Epithelial cell of esophagus (primary cell): ENCODE results near the gene NMUR1.
"Not testable (repeated sequence)": the region's sequence is repeated elsewhere in the genome, so short reads cannot be mapped to it uniquely, and the experiment has no call there.

Experiments
- DNase-seq: peaks from one replicate; pipeline ENCODE4 v3.0.0; 2010; ENCODE audit warnings: low read depth
- H3K4me3 ChIP-seq: 2 replicates; pipeline ENCODE4 v1.5.1; 2011; ENCODE audit warnings: mild to moderate bottlenecking, low read length, control low read depth
- TF ChIP-seq, protein P1 (sequence below): IDR thresholded peaks from 2 replicates; pipeline ENCODE4 v1.5.1; 2011; ENCODE audit warnings: low read depth, mild to moderate bottlenecking, low read length, control low read depth, inconsistent platforms; ENCODE audit not compliant: insufficient read depth; ENCODE audit errors: missing control alignments

Gene NMUR1, protein sequence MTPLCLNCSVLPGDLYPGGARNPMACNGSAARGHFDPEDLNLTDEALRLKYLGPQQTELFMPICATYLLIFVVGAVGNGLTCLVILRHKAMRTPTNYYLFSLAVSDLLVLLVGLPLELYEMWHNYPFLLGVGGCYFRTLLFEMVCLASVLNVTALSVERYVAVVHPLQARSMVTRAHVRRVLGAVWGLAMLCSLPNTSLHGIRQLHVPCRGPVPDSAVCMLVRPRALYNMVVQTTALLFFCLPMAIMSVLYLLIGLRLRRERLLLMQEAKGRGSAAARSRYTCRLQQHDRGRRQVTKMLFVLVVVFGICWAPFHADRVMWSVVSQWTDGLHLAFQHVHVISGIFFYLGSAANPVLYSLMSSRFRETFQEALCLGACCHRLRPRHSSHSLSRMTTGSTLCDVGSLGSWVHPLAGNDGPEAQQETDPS

DNA sequence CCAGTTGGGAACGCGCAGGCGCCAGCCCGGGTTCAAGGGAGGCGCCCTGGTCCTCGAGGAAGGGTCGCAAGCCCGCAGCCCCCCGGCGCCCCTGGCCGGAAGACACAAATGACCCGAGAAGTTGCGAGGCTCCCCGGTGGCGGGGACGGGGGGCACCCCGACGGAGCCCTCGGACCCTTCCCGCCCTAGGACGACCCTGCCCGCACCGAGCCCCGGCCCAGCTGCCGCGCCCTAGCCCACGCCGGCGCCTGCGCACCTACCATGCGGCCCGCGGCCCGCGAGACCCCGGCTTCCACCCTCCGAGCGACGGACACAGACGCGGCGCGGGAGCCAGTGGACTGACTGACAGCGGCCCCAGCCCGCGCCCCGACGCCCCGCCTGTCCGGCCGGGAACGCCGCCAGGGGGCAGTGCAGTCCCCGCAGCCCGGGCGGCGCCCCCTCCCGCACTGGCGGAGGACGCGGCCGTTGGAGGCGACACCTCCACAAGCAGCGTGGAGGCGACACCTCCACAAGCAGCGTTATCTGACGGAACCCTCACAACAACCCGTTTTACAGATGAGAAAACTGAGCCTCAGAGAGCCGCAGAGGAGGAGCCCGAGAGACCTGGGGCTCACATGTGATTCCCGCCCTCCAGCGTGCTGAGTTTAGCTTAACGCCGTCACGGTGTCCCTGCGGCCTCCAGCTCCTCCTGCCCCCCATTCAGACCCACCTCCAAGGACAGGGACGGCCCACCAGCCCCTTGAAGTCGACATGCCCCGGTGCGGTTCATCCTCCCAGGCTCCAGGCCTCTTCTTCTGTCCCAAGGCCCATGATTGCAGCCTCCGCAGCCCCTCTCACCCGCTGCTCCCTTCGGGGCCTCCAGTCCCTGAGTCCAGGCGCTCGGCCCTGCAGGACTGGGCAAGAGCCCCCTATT is at the start of gene NMUR1:
TSS of gene NMUR1 (minus strand) at position 347 of the 913 bp plus-strand sequence. CDS start at position 263, 84 bp downstream.
- no peak within 1 kb of the TSS for H3K4me3 ChIP-seq
- peak; percentile 25 for DNase-seq
- TF ChIP-seq, protein P1, sequence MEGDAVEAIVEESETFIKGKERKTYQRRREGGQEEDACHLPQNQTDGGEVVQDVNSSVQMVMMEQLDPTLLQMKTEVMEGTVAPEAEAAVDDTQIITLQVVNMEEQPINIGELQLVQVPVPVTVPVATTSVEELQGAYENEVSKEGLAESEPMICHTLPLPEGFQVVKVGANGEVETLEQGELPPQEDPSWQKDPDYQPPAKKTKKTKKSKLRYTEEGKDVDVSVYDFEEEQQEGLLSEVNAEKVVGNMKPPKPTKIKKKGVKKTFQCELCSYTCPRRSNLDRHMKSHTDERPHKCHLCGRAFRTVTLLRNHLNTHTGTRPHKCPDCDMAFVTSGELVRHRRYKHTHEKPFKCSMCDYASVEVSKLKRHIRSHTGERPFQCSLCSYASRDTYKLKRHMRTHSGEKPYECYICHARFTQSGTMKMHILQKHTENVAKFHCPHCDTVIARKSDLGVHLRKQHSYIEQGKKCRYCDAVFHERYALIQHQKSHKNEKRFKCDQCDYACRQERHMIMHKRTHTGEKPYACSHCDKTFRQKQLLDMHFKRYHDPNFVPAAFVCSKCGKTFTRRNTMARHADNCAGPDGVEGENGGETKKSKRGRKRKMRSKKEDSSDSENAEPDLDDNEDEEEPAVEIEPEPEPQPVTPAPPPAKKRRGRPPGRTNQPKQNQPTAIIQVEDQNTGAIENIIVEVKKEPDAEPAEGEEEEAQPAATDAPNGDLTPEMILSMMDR, result peak; percentile 26

DNA sequence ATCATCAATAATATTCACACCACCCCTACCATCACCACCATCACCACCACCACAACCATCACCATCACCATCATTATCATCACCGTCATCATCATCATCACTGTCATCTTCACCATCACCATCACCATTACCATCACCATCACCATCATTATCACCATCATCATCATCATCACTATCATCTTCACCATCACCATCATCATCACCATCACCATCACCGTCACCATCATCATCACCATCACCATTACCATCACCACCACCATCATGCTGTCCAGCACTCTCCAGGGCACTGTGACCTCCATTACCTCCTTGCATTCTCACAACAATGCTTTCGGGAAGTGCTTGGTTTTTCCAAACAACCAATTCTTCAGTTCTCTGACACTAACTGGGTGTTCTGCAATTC is 49.3 kb upstream of the NMUR1 start:
- DNase-seq, result no peak
- TF ChIP-seq, protein P1, result no peak

DNA sequence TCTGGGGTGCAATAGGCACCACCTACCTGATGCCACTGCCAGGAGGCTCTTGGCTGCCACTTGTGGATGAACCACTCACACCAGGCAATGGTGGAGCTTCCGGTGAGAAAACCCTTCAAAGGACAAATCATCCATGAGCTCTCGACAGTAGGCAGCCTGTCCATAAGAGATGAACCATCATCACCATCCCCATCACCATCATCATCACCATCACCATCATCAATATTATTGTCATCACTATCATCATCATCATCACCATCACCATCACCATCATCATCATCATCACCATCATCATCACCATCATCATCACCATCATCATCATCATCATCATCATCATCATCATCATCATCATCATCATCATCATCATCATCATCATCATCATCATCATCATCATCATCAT is 48.4 kb upstream of the NMUR1 start:
- not testable (repeated sequence) for H3K4me3 ChIP-seq, DNase-seq

More for the DNA sequence above, 49.3 kb upstream of the NMUR1 start:
- H3K4me3 ChIP-seq, result no peak overlapping the region

DNA sequence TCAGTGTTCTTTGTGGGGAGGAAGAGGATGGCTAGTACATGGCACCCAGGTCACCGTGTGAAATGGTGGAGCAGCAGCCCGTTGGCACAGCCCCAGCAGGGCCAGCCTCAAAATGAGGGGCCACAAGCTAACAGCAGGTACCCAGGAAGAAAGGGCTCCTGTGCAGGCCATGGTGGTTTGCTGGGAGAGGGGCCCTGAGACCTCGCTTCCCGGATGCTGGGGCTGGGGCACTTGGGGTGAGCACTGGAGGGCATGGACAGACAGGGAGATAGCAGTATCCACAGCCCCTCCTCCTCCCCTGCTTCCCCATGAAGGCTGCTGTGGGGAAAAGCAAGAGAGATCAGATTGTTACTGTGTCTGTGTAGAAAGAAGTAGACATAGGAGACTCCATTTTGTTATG is 46.2 kb upstream of the NMUR1 start:
- TF ChIP-seq, protein P1, result no peak
- no peak overlapping the region for H3K4me3 ChIP-seq
- DNase-seq, result no peak

DNA sequence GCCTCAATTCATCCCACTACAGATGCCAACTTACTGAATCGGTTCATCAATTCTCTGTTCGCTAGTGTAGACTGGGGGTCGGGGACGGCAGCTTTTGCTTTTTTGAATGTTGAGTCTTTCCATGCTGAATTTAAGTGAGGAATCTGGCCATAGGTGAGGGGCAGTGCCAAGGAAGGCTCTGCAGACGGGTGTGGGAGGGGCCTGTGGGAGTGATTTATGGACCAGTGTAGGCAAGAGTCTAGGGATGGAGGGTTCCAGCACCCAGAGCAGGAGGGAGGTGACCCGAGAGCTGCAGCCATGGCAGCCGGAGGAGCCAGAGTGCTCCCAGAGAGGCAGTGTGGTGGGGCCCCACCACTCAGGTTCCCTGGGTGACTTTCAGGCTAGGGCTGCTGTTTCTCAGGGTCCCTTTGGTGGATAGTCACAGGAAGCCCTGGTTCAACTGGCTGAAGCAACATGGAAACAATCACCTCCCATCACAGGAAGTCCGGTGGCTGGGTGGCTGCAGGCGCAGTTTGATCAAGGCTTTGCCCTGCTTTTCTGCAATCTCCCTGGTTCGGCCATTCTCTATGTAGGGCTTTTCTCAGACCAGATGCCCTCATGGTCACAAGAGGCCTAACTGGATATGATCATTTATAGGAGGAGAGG is 45.5 kb upstream of the NMUR1 start:
- H3K4me3 ChIP-seq, result no peak overlapping the region
- TF ChIP-seq, protein P1, result no peak
- DNase-seq, result no peak

DNA sequence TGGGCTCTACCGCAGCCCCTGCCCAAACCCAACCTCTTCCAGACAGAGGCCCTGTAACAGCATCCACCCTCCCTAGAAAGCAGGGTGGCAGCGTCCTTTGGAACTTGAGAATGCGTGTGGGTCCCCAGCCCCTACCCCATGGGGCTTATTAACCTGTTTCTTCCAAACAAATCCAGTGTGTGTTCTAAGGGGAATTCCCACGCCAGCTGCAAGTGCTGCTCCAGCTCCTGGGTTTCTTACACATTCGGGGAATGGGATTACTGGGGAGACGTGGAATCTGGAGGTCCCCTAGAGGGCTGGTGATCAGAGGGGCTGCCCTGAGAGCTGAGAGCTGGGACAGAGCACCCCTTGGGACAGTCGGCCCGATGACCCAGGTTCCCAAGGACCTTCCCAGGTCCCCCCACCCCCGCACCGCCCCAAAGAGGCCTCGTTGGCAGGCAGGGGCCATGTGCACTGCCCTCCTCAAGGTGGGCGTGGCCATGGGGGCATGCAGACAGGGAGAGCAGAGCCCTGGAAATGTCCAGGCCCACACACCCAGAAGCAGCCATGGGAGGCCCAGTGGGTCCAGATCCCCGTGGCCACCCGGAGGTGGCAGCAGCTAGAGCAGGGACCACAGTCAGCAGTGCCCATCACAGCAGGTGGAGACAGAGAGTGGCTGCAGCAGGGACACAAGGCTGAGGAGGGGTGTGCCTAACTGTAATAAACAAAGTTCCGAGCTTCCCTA is 43.6 kb upstream of the NMUR1 start:
- no peak for DNase-seq
- TF ChIP-seq, protein P1, result no peak
- no peak overlapping the region for H3K4me3 ChIP-seq

DNA sequence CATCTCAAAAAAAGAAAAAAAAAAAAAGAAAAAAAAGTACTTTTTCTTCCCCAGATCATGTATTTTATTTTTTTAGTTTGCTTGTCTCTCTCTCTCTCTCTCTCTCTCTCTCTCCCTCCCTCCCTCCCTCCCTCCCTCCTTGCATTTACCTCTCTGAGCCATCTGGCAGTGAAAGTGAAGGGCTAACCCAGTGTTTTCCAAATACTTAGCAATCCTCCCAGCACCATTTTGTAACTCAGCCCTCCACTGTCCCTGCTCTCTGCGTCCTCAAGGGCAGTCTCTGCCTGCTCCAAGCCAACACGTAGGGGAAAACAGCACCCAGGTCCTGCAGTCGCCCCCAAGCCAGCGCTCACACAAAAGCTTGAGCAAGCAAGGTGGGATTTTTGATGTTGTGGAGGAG is 42.9 kb upstream of the NMUR1 start:
- TF ChIP-seq, protein P1, result no peak
- H3K4me3 ChIP-seq, result no peak overlapping the region
- DNase-seq, result no peak
